Measurements from ENCODE around the gene DNM1.

Gene DNM1

DNA sequence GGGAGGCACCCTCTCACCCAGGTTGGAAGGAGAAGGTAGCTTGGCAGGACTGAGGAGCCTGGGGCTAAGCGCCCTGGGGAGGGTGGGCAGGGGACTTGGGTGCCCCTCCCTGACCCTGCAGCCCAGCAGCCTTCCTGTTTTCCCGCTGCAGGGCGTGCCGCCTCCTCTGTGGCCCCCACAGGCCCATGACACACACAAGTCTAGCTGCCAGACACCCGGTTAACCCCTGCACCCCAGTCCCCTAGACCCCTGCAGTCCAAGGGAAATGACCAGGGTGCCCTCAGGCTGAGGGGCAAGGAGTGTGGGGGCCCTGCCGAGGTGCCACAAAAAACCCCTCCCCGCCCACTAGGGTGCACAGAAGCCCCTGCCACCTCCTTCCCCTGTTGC lies 39.6 kb downstream of the DNM1 start:
- TF ChIP-seq ZBTB7A (IDR thresholded peaks at IDR 0.05; ENCODE audit: low read depth) (no peak), CREB1 (IDR thresholded peaks at IDR 0.05; ENCODE audit: low read depth) (no peak), TAF1 (IDR thresholded peaks at IDR 0.05; ENCODE audit: low read depth) (no peak), TEAD4 (IDR thresholded peaks at IDR 0.05) (no peak), USF1 (IDR thresholded peaks at IDR 0.05) (no peak), CEBPB (IDR thresholded peaks at IDR 0.05) (no peak), YY1 (IDR thresholded peaks at IDR 0.05; ENCODE audit: low read depth) (no peak)
- TF ChIP-seq, protein P1, sequence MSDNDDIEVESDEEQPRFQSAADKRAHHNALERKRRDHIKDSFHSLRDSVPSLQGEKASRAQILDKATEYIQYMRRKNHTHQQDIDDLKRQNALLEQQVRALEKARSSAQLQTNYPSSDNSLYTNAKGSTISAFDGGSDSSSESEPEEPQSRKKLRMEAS (IDR thresholded peaks at IDR 0.05): no peak

DNA sequence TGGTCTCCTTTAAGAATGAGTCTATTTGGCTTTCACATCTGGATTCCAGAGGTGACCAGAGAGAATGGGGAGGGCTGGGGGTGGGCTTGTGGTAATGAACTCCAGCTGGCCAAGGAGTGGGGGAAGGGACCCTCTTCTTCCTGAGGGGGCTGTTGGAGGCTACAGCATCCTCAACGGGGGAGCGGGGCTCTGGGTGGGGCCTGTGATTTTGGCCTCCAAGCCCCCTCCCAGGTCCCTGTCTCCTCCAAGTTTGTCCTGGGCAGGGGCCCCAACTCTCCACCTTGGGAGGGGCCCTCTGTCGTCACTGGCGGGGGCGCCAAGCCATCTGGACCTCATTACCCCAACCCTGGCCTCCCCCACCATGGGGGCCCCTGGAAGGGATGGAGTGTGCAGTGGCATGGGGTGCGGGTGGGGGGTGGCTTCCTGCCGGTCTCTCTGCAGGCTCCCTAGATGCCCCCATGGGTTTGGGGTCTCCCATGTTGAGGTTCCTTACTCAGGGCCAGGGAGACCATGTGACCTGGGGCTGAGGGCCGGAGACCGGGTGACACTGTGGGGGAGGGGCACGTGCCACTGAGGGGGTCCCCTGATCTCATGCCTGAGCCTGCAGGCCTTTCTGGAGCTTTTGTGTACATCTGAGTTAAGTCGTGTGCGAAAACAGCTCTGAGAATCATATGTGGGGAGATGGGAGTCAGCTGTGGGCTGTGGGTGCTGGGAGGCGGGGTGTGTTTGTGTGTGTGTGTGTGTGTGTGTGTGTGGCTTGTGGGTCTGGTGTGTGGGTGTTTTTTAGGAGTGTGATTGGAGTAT lies 40.2 kb downstream of the DNM1 start:
- TF ChIP-seq TAF1 (IDR thresholded peaks at IDR 0.05; ENCODE audit: low read depth) (no peak), TEAD4 (IDR thresholded peaks at IDR 0.05) (no peak), ZBTB7A (IDR thresholded peaks at IDR 0.05; ENCODE audit: low read depth) (no peak), NFIC (IDR thresholded peaks at IDR 0.05) (no peak), CEBPB (IDR thresholded peaks at IDR 0.05) (no peak), EGR1 (IDR thresholded peaks at IDR 0.05) (no peak), TCF12 (IDR thresholded peaks at IDR 0.05; ENCODE audit: low read depth) (no peak), YY1 (IDR thresholded peaks at IDR 0.05; ENCODE audit: low read depth) (no peak), FOXM1 (IDR thresholded peaks at IDR 0.05; ENCODE audit: borderline replicate concordance, low read depth) (no peak), USF1 (IDR thresholded peaks at IDR 0.05) (no peak), EP300 (IDR thresholded peaks at IDR 0.05; ENCODE audit: borderline replicate concordance) (no peak), RAD21 (IDR thresholded peaks at IDR 0.05; ENCODE audit: low read depth) (no peak), CREB1 (IDR thresholded peaks at IDR 0.05; ENCODE audit: low read depth) (no peak)
- TF ChIP-seq, protein P2, sequence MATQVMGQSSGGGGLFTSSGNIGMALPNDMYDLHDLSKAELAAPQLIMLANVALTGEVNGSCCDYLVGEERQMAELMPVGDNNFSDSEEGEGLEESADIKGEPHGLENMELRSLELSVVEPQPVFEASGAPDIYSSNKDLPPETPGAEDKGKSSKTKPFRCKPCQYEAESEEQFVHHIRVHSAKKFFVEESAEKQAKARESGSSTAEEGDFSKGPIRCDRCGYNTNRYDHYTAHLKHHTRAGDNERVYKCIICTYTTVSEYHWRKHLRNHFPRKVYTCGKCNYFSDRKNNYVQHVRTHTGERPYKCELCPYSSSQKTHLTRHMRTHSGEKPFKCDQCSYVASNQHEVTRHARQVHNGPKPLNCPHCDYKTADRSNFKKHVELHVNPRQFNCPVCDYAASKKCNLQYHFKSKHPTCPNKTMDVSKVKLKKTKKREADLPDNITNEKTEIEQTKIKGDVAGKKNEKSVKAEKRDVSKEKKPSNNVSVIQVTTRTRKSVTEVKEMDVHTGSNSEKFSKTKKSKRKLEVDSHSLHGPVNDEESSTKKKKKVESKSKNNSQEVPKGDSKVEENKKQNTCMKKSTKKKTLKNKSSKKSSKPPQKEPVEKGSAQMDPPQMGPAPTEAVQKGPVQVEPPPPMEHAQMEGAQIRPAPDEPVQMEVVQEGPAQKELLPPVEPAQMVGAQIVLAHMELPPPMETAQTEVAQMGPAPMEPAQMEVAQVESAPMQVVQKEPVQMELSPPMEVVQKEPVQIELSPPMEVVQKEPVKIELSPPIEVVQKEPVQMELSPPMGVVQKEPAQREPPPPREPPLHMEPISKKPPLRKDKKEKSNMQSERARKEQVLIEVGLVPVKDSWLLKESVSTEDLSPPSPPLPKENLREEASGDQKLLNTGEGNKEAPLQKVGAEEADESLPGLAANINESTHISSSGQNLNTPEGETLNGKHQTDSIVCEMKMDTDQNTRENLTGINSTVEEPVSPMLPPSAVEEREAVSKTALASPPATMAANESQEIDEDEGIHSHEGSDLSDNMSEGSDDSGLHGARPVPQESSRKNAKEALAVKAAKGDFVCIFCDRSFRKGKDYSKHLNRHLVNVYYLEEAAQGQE (IDR thresholded peaks at IDR 0.05; ENCODE audit: low read depth): no peak
- TF ChIP-seq, protein P1 (IDR thresholded peaks at IDR 0.05): no peak

GRCh38 chr9:128244091-128244836 lies 41.1 kb downstream of the DNM1 start:
- no peak for TF ChIP-seq TAF1 (IDR thresholded peaks at IDR 0.05; ENCODE audit: low read depth)

GRCh38 chr9:128244837-128245231 lies 41.7 kb downstream of the DNM1 start:
- TF ChIP-seq, protein P2 (IDR thresholded peaks at IDR 0.05; ENCODE audit: low read depth): no peak
- no peak for TF ChIP-seq TCF12 (IDR thresholded peaks at IDR 0.05; ENCODE audit: low read depth)
- no peak for TF ChIP-seq USF1 (IDR thresholded peaks at IDR 0.05)
- no peak for TF ChIP-seq TEAD4 (IDR thresholded peaks at IDR 0.05)
- TF ChIP-seq YY1 (IDR thresholded peaks at IDR 0.05; ENCODE audit: low read depth): no peak
- no peak for TF ChIP-seq CREB1 (IDR thresholded peaks at IDR 0.05; ENCODE audit: low read depth)
- TF ChIP-seq TAF1 (IDR thresholded peaks at IDR 0.05; ENCODE audit: low read depth): no peak
- no peak for TF ChIP-seq EGR1 (IDR thresholded peaks at IDR 0.05)
- TF ChIP-seq RAD21 (IDR thresholded peaks at IDR 0.05; ENCODE audit: low read depth): no peak
- no peak for TF ChIP-seq EP300 (IDR thresholded peaks at IDR 0.05; ENCODE audit: borderline replicate concordance)
- TF ChIP-seq FOXM1 (IDR thresholded peaks at IDR 0.05; ENCODE audit: borderline replicate concordance, low read depth): no peak
- TF ChIP-seq, protein P1 (IDR thresholded peaks at IDR 0.05): no peak
- no peak for TF ChIP-seq CEBPB (IDR thresholded peaks at IDR 0.05)
- no peak for TF ChIP-seq NFIC (IDR thresholded peaks at IDR 0.05)
- TF ChIP-seq ZBTB7A (IDR thresholded peaks at IDR 0.05; ENCODE audit: low read depth): no peak
